GM18870 (cell line): ENCODE measurements around the gene ATRNL1.
"Not testable (repeated sequence)": the region's sequence is repeated elsewhere in the genome, so short reads cannot be mapped to it uniquely, and the experiment has no call there.

Experiments
- ATAC-seq: cut with Tn5 transposase; IDR thresholded peaks from one replicate; pipeline ENCODE4 v1.9.1; 2021; ENCODE audit warnings: moderate library complexity; ENCODE audit not compliant: unreplicated experiment

ATRNL1 gene

DNA sequence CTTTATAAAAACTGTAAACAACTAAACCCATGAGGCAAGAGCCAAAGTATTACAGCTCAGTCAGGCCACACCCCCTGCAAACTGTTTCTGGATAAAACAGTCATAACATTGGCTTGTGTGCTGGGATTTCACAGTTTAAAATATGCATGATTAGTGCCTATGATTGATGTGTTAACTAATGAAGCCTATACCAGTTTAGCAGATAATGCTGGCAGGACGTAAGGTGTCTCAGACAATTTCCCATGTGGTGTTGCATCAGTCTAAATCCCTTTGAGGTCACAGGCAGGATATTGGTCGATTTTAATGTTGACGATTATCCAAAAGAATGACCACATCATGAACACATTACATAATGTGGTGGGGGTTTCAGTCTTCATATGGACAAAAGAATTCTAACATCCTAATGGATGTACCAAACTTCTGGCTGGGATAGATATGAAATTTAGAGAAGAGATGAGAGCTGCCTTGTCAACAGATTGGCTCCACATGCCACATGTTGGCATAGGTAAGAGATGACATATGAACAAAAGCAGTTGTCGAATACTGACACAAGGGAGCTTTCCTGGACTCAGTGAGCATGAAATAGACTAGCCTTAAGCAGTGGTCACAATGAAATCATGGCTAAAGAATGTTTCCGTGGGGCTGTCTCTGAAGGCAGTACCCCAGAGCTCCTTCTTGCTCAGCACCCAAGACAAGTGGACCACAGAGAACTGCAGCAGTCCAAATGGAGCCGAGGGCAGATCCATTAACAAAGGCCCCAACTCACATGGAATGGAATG lies 734.3 kb downstream of the ATRNL1 start:
- no peak for ATAC-seq

- ATAC-seq = not testable (repeated sequence)
Observed at GRCh38 chr10:115828182-115828581, 735.0 kb downstream of the ATRNL1 start.

DNA sequence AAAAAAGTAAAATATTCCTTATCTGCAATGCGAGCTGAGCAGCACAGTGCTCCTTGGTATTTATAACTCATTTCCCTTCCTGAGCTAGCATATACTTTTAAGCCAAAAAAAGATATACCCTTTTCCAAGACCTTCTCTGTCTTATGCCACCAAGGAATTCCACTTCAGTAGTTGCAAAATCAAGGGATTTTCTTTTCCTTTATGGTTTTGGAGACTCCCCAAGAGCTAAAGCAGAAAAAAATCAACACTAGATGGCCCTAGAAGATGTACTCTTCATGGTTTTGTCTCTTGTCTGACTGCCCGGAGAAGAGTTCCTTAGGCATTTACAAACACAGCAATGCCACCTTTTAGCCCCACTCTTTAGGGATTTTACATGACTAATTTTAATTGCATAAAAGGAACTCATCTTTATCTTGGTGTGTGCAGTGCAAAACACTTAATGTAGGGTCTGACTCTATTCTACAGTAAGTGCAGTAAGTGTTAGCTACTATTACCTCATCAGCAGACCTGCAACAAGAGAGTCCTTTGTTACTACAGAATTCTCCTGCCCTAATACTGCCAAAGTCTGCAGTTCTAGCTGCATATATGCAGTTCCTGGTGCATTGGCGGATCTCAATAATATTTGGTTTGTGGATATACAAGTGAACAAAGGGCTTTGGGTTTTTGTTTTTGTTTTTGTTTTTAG lies 736.5 kb downstream of the ATRNL1 start:
- no peak for ATAC-seq

DNA sequence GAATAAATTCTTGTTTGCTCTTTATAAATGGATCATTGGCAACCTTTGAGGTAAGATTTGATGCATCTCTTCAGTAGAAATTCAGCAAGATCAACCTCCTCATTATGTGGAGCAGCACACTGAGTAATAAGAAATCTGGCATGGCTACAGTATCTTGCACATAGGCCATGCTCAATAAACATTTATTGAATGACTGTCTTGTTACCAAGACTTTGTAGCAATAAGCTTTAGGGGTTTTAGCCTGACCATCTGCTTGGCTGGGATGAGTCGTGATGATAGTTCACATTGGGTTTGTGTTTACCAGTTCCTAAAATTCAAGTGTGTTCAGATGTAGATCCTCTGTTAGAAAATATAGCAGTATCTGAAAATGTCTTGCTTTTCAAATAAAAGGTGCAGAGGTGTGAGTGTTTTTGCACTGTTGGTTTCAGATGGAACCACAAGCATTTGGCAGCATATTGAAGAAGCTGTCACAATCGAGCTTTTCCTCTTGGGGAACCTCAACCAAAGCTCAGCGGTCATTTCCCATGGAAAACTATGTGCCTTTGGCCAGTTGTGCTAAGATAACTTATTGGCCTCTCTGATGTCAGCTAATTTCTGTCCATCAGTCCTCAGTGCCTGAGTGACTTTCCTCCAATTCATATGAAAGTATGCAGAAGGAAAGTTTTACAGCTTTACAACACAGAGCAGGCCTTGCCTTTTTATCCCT lies 737.3 kb downstream of the ATRNL1 start:
- no peak for ATAC-seq

GRCh38 chr10:115831016-115831415 lies 737.9 kb downstream of the ATRNL1 start:
- no peak for ATAC-seq

DNA sequence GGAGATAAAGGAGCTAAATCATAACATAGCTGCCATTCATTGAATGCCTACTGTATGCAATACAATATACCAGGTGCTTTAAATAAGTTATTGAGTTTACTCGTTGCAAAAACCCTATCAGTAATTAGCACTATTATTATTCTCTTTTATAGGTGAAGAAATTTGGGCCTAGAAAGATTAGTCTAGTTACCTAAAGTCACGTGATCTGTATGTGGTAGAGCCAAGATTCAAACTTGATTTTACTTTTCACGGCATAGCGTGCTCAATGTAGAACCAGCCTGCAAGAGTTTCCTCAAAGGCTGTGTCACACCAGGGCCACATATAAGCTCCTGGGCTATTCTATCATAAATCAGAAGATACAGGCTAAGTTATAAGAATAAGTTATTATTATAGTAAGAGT lies 740.0 kb downstream of the ATRNL1 start:
- ATAC-seq = no peak

GRCh38 chr10:115844591-115844990 lies 751.4 kb downstream of the ATRNL1 start:
- no peak for ATAC-seq

DNA sequence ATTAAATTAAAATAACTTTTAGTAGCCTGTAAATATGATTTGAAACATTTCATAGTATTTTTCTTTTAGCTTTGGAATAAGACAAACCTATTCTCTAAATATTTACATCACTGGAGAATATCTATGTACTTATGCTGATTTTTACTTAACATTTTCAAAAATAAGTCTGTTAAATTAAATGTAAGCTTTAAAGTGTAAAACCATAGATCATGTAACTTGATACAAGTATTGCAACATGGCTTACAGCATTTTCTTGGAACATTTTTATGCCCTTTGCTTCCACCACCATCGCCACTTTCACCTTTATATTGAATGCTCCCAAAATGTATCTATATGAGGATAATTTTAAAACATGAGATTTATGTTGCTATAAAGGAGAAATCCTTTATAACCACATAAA lies 752.8 kb downstream of the ATRNL1 start:
- no peak for ATAC-seq

DNA sequence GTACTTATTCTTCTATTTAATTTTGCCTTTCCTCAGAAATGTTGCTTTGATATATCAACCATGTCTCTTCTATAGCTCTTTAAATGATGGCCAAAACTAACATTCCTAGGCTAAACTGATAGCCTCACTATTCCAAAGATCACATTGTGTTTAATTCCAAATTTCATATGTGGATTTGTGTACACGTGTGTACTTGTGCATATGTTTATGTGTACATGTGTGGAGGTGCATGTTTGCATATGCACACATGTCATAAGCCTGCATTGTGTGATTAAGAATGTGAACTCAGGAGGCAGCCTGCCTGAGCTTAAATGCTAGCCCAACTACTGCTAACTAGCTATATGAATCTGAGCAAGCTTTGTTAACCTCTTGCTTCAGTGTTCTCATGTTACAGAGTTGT lies 753.4 kb downstream of the ATRNL1 start:
- ATAC-seq = no peak

GRCh38 chr10:115849197-115849596 lies 756.0 kb downstream of the ATRNL1 start:
- no peak for ATAC-seq

DNA sequence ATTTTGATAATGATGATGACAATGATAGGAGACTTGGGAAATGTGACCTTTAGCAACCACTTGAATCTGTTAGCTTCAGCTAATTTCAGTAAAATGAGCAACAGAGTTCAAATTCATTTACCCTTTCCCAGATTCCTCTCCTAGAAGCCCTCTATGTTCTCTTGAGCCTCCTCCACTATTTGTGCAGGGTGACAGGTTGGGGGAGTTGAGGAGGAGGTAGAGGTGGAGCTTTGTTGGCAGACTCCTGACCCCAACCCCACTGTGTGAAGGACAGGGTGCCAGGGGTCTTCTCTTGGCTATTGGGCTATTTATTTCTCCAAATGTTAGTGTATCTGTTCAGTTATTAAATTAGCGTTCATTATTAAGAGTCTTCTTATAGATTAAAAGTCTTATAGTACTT lies 757.5 kb downstream of the ATRNL1 start:
- no peak for ATAC-seq

DNA sequence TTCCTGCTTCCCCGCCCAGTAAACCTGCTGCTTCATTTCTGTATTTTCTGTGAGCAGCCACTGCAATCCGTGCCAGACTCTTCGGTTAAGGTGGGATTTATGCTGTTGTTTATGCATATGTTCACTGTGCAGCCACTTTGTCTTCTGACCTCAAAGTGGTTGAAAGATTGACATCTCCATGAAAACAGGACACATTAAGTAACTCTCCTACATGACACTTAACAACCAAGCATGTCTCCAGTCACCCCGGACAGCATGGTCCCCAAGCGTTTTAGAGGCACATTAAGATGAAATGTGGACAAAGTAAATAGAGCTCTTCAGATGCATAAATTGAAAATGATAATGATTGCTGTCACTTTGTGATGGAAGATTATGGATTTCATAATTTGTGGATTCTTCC lies 758.5 kb downstream of the ATRNL1 start:
- ATAC-seq = no peak

GRCh38 chr10:115854740-115855435 lies 761.7 kb downstream of the ATRNL1 start:
- no peak for ATAC-seq

- ATAC-seq = no peak
Observed at GRCh38 chr10:115856580-115856979, 763.4 kb downstream of the ATRNL1 start.

- ATAC-seq = no peak
Observed at GRCh38 chr10:115857856-115858255, 764.7 kb downstream of the ATRNL1 start.

GRCh38 chr10:115860182-115861107 lies 767.3 kb downstream of the ATRNL1 start:
- no peak for ATAC-seq

DNA sequence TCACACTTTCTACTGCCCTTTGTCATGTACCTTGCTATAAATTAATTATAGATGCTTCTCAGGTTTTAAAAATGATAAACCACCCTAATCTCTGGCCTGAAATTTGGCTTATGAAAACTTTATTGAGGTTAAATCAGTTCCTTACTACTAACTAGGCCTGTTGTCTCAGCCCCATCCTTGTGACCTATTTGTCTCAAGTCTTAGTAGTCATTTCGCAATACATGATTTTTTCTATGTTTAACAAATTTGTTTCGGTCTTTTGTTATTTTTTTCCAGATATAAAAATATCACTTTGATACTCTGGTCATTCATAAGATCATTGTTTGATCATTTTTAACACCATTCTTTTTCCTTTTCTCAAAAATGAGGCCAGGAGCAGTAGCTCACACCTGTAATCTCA lies 768.3 kb downstream of the ATRNL1 start:
- ATAC-seq = no peak

DNA sequence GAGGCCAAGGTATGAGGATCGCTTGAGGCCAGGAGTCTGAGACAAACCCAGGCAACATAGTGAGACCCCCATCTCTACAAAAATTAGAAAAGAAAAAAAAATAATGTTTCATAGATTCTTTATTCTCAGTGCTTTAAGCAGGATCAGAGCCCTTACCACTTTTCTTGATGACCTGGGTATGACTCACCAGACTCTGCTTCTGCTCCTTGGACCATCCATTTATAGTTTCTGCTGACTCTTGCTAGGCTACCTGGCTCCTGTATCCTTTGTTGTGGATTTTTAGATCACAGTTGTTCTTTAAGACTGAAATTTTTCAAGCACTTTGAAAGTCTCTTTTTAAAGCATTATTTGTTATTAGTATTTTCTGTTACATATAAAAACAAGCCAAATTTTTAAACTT lies 768.7 kb downstream of the ATRNL1 start:
- no peak for ATAC-seq

- no peak for ATAC-seq
Observed at GRCh38 chr10:115866174-115866573, 773.0 kb downstream of the ATRNL1 start.

DNA sequence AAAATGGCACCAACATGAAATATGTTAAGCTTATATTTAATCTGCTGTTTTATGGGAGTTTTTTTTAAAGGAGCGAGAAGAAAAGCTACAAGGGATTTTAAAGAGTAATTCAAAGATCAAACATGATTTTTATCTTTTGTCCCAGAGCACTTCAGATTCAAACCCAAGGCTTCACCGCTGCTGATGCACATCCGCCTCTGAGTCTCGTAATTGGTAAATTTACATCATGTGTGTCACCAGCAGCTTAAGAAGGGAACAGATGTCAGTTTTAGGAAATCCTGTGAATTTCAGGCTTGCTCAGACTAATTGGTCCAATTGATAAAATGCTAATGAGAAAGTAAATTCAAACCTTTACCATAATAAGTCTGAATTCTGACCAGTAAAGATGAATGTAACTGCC lies 773.5 kb downstream of the ATRNL1 start:
- ATAC-seq = no peak
